Spleen (tissue), 11 donors: ENCODE data around the gene POLRMT. TPM values are rescaled to one million over a fixed set of nuclear protein-coding genes. Genes with fewer than 3 reads are reported as not detected.
A peak's percentile ranks its signal among the peaks of the same experiment; 100 is the strongest.
"Not testable (repeated sequence)": the region's sequence is repeated elsewhere in the genome, so short reads cannot be mapped to it uniquely, and the experiment has no call there.

ENCODE experiments used
- DNase-seq: peaks from one replicate; pipeline ENCODE4 v3.0.0-alpha.2; 2020
- H3K27ac ChIP-seq, 8 donors: fragments of 200-600 bp; sonication (generic) in 7 of 8; 1 replicate in 4 of 8; 2 replicates in 4 of 8; pipeline versions ENCODE4 v1.5.0 to v1.8.0; 2016 to 2021; ENCODE audit warnings: inconsistent platforms in 4 of 8, mild to moderate bottlenecking in 4 of 8, moderate library complexity in 1 of 8
- H3K27me3 ChIP-seq, 7 donors: fragments of 200-600 bp; sonication (generic) in 6 of 7; replicated peaks in 1 of 7; 1 replicate in 4 of 7; 2 replicates in 3 of 7; pipeline versions ENCODE4 v1.5.0 to v1.8.0; 2016 to 2021; ENCODE audit warnings: inconsistent platforms in 3 of 7, mild to moderate bottlenecking in 1 of 7
- H3K36me3 ChIP-seq, 6 donors: fragments of 200-600 bp; sonication (generic) in 5 of 6; 1 replicate in 4 of 6; 2 replicates in 2 of 6; pipeline versions ENCODE4 v1.5.0 to v1.8.0; 2016 to 2021; ENCODE audit warnings: inconsistent platforms in 2 of 6
- H3K4me1 ChIP-seq, 6 donors: fragments of 200-600 bp; sonication (generic) in 5 of 6; 1 replicate in 3 of 6; 2 replicates in 3 of 6; pipeline versions ENCODE4 v1.5.0 to v1.8.0; 2016 to 2021; ENCODE audit warnings: inconsistent platforms in 3 of 6
- H3K4me3 ChIP-seq, 8 donors: fragments of 200-600 bp; sonication (generic) in 7 of 8; 1 replicate in 4 of 8; 2 replicates in 4 of 8; pipeline versions ENCODE4 v1.5.0 to v1.8.0; 2016 to 2021; ENCODE audit warnings: inconsistent platforms in 4 of 8, mild to moderate bottlenecking in 4 of 8, moderate library complexity in 2 of 8
- H3K9me3 ChIP-seq, 8 donors: fragments of 200-600 bp; sonication (generic) in 7 of 8; 1 replicate in 4 of 8; 2 replicates in 4 of 8; pipeline versions ENCODE4 v1.5.0 to v1.8.0; 2016 to 2021; ENCODE audit warnings: inconsistent platforms in 4 of 8
- POLR2A ChIP-seq, 3 donors: fragments of 450-650 bp; IDR thresholded peaks; one replicate each; pipeline ENCODE4 v1.5.1; 2017; ENCODE audit warnings: antibody characterized with exemption in 3 of 3, mild to moderate bottlenecking in 1 of 3
- POLR2AphosphoS5 ChIP-seq, 3 donors: sonication (generic); formaldehyde crosslinking; IDR thresholded peaks; one replicate each; pipeline ENCODE4 v1.5.1; 2017; ENCODE audit warnings: antibody characterized with exemption in 3 of 3
- WGBS, 5 donors: extraction: QIAGEN DNeasy Blood & Tissue Kit in 3 of 5; methylation state at CpG; one replicate each; pipeline versions ENCODE4 v1.1.5 to v1.1.7; 2013 to 2018; 5-methylcytosine and 5-hydroxymethylcytosine counted together
- intact Hi-C: fragments of 100-400 bp; cut with DNase I; formaldehyde crosslinking; loops from one replicate; pipeline ENCODE4 v1.15.0; 2023; ENCODE audit warnings: low total_unique reads
- polyA plus RNA-seq, 3 donors: library from polyadenylated mRNA; stranded (reverse); fragments of 200-250 nt; gene quantifications; one replicate each; pipeline ENCODE4 v1.2.1, GENCODE V29; 2013
- total RNA-seq, 7 donors: library from RNA; depleted of rRNA in 3 of 7; stranded (reverse); fragments of >200 nt in 3 of 7; fragmentation: NEBNext Ultra II Directional in 4 of 7; extraction: Animal tissue kit (Norgen Biotek cat#: 25700) in 4 of 7; gene quantifications; one replicate each; pipeline versions ENCODE4 v1.1.0 to v1.2.1, GENCODE V29; 2016 to 2021
- TF ChIP-seq, protein P1 (sequence below), 11 experiments: fragments of 200-600 bp in 7 of 11; fragments of 450-650 bp in 4 of 11; sonication (generic) in 4 of 11; IDR thresholded peaks in 8 of 11; conservative IDR thresholded peaks in 3 of 11; 1 replicate in 7 of 11; 2 replicates in 4 of 11; pipeline versions ENCODE4 v1.4.0 to v1.8.0; 2016 to 2021; ENCODE audit warnings: antibody characterized with exemption in 11 of 11, inconsistent platforms in 4 of 11, mild to moderate bottlenecking in 1 of 11
- donor health status: healthy with polysubstance abuse.
- donor health status: DM: no; HTN: no; CAD: no; lungs with moderate emphysema.
- donor health status: DM: no; HTN: no; CAD: no.
- donor health status: Bipolar disorder and iron deficiency.
- donor health status: healthy.
- donor health status: DM: no; HTN: no; CAD: no.
- donor health status: DM: yes; HTN: yes; CAD: no.

POLRMT gene
- total and polyA plus RNA-seq, 10 donors: 28.6 to 105 (median 50.9) TPM

- Histone ChIP-seq H3K4me3 (peak overlapping the region in 2 of 8 donors; percentile 16 to 54), H3K9me3 (no peaks in the 10 kb centered on the region), H3K27ac (no peak overlapping the region), H3K36me3 (no peaks in the 10 kb centered on the region), H3K4me1 (peaks cover 14 to 43% (median 36%) of the 10 kb centered on the region in 6 donors), H3K27me3 (peaks cover 8 to 95% (median 58%) of the 10 kb centered on the region in 7 donors)
- no peak for DNase-seq
- 18 to 43% (median 21%) methylated on average over 7 to 54 of the region's 54 CpGs for WGBS, 5 donors
- TF ChIP-seq, protein P1, sequence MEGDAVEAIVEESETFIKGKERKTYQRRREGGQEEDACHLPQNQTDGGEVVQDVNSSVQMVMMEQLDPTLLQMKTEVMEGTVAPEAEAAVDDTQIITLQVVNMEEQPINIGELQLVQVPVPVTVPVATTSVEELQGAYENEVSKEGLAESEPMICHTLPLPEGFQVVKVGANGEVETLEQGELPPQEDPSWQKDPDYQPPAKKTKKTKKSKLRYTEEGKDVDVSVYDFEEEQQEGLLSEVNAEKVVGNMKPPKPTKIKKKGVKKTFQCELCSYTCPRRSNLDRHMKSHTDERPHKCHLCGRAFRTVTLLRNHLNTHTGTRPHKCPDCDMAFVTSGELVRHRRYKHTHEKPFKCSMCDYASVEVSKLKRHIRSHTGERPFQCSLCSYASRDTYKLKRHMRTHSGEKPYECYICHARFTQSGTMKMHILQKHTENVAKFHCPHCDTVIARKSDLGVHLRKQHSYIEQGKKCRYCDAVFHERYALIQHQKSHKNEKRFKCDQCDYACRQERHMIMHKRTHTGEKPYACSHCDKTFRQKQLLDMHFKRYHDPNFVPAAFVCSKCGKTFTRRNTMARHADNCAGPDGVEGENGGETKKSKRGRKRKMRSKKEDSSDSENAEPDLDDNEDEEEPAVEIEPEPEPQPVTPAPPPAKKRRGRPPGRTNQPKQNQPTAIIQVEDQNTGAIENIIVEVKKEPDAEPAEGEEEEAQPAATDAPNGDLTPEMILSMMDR (IDR thresholded peaks at IDR 0.05 in 8 of 11, conservative IDR thresholded peaks at IDR 0.05 in 3 of 11): no peak
- TF ChIP-seq POLR2AphosphoS5 (IDR thresholded peaks at IDR 0.05): no peak
- no peak for TF ChIP-seq POLR2A (IDR thresholded peaks at IDR 0.05)
- intact Hi-C loops: loop anchor here (10.0 kb wide), 1 partner anchor 146 kb away; no protein-coding TSS in a partner anchor
Observed at GRCh38 chr19:588741-589692, 44.3 kb downstream of the POLRMT start.

DNA sequence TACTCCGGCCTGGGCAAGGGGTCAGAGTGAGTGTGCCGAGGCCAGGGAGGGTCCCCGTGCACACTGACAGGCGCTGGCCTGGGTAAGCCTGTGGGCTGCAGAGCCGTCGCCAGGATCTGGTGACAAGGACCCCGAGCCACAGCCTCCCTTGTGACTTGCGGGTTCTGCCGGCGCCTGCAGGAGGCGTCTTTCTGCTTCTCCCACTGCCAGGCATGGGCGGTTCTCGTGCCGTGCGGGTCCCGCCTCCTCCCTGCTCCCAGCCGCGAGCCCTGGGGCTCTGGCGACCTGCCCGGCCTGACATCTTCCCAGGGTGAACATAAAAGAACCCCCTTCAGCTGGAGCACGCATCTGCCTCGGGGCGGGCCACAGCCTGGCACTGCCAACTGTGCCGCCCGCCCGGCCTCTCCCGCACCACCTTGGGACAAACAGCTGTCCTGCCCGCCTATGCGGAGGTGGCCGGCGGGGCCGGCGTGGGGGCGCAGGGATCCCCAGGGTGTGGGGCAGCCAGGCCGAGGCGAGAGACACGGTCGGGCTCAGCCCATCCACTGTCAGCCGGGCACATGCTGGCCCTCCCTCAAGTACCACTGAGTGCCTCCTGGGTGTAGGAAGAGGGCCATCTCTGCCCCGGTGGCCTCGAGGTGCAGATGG, 45.1 kb downstream of the POLRMT start:
- intact Hi-C loops: loop anchor here (10.0 kb wide), 1 partner anchor 147 kb away; no protein-coding TSS in a partner anchor
- Histone ChIP-seq H3K4me1 (peaks cover 15 to 47% (median 40%) of the 10 kb centered on the region in 6 donors), H3K9me3 (no peaks in the 10 kb centered on the region), H3K36me3 (peaks cover 0 to 7% (median 5%) of the 10 kb centered on the region in 6 donors), H3K27me3 (peaks cover 8 to 92% (median 57%) of the 10 kb centered on the region in 7 donors), H3K4me3 (peak overlapping the region in 1 of 8 donors; percentile 21), H3K27ac (no peak overlapping the region)
- no peak for DNase-seq
- no peak for TF ChIP-seq POLR2A (IDR thresholded peaks at IDR 0.05)
- TF ChIP-seq, protein P1 (IDR thresholded peaks at IDR 0.05 in 8 of 11, conservative IDR thresholded peaks at IDR 0.05 in 3 of 11): peak in 7 of 11 experiments; percentile 12 to 64 (median 46)
- peak in 1 of 3 donors; percentile 50 for TF ChIP-seq POLR2AphosphoS5 (IDR thresholded peaks at IDR 0.05)
- 5 to 10% (median 8%) methylated on average over 22 to 41 of the region's 41 CpGs for WGBS, 5 donors

DNA sequence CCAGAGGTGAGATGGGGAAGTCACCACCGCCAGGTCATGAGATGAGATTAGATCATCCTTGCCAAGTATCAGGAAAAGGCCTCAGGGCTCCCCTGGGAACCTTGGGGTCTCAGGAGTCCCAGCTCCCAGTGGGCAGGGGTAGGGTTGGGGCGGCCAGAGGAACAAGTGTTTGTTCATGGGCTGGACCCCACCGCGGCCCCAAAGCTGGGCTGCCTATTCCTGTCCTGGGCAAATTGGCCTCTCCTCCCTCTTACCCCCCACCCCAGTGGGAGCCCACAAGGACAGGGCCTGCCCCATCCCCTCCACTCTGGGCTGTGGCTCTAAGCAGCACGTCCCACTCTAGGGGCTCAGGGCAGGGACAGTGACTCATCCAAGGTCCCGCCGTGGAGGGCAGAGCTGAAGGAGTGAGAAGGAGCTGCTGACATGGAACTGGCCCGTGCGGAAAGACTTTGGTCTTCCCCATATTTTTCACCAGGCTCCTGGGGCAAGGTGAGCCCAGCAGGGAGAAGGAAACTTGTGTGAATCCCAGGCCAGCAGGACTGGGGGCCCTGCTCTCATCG, 47.7 kb downstream of the POLRMT start:
- intact Hi-C loops: loop anchor here (10.0 kb wide), 1 partner anchor 149 kb away; no protein-coding TSS in a partner anchor
- H3K36me3 ChIP-seq: peaks cover 3 to 32% (median 30%) of the 10 kb centered on the region in 6 donors
- H3K9me3 ChIP-seq: no peaks in the 10 kb centered on the region
- H3K4me1 ChIP-seq: peaks cover 15 to 37% (median 32%) of the 10 kb centered on the region in 6 donors
- DNase-seq: no peak
- WGBS, 5 donors: 60 to 86% (median 76%) methylated on average over 9 to 10 of the region's 10 CpGs
- no peak overlapping the region for H3K4me3 ChIP-seq
- peaks cover 0 to 66% (median 31%) of the 10 kb centered on the region in 7 donors for H3K27me3 ChIP-seq
- no peak overlapping the region for H3K27ac ChIP-seq
- TF ChIP-seq POLR2A (IDR thresholded peaks at IDR 0.05) (no peak), POLR2AphosphoS5 (IDR thresholded peaks at IDR 0.05) (peak in 1 of 3 donors; percentile 51)
- TF ChIP-seq, protein P1 (IDR thresholded peaks at IDR 0.05 in 8 of 11, conservative IDR thresholded peaks at IDR 0.05 in 3 of 11): no peak

DNA sequence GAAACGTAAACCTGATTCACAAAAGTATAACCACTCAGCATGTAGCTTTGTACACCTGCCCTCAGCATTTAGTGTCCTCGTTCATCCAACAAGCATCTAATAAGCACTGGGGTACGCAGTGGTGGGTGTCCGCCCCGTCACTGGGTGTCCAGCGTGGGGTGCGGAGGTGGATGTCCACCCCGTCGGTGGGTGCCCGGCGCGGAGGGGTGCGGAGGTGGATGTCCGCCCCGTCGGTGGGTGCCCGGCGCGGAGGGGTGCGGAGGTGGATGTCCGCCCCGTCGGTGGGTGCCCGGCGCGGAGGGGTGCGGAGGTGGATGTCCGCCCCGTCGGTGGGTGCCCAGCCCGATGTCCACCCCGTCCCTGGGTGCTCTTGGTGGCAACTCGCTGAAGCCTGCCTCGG, 48.2 kb downstream of the POLRMT start:
- intact Hi-C loops: loop anchor here (10.0 kb wide), 1 partner anchor 150 kb away; no protein-coding TSS in a partner anchor

More for the DNA sequence above, 48.2 kb downstream of the POLRMT start:
- H3K36me3 ChIP-seq: peaks cover 6 to 37% (median 35%) of the 10 kb centered on the region in 6 donors
- WGBS, 5 donors: 80 to 89% (median 87%) methylated on average over 18 to 34 of the region's 34 CpGs
- H3K27me3 ChIP-seq: peaks cover 0 to 61% (median 27%) of the 10 kb centered on the region in 7 donors
- H3K27ac ChIP-seq, H3K9me3 ChIP-seq, H3K4me3 ChIP-seq, DNase-seq: not testable (repeated sequence)
- H3K4me1 ChIP-seq: peaks cover 15 to 32% (median 28%) of the 10 kb centered on the region in 6 donors
